Loucy (cell line): ENCODE measurements around the gene GDA.

Experiments used
- EZH2phosphoT487 ChIP-seq: fragments of 200-600 bp; IDR thresholded peaks from 2 replicates; pipeline ENCODE4 v1.6.1; 2018; ENCODE audit warnings: antibody characterized with exemption, mild to moderate bottlenecking, moderate library complexity, borderline replicate concordance
- TF ChIP-seq, protein P1 (sequence below): fragments of 200-600 bp; sonication (generic); conservative IDR thresholded peaks from 2 replicates; pipeline ENCODE4 v1.5.1; 2014; ENCODE audit warnings: mild to moderate bottlenecking, antibody characterized with exemption, low read length

DNA sequence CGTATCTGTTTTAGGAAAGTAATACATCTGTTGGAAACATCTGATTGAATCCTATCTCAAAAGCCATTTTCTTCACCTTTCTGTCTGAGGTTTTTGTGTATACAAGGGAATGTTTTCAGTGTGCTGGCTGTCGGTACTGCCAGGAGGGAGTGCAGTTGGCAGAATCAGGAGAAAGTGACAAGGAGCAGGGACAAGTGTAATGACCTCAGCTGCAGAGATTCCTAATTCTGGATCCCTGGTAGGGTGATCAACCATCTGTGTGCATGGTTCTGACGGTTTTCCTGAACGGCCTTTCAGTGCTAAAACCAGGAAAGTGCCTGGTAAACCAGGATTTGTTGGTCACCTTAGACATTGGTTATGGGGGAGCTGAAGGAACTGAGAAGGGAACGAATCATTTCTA is 1.6 kb upstream of the GDA start:
- TF ChIP-seq, protein P1, sequence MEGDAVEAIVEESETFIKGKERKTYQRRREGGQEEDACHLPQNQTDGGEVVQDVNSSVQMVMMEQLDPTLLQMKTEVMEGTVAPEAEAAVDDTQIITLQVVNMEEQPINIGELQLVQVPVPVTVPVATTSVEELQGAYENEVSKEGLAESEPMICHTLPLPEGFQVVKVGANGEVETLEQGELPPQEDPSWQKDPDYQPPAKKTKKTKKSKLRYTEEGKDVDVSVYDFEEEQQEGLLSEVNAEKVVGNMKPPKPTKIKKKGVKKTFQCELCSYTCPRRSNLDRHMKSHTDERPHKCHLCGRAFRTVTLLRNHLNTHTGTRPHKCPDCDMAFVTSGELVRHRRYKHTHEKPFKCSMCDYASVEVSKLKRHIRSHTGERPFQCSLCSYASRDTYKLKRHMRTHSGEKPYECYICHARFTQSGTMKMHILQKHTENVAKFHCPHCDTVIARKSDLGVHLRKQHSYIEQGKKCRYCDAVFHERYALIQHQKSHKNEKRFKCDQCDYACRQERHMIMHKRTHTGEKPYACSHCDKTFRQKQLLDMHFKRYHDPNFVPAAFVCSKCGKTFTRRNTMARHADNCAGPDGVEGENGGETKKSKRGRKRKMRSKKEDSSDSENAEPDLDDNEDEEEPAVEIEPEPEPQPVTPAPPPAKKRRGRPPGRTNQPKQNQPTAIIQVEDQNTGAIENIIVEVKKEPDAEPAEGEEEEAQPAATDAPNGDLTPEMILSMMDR = no peak
- no peak for TF ChIP-seq EZH2phosphoT487
